ENCODE data around the gene ZDHHC14. TPM values are rescaled to one million over a fixed set of nuclear protein-coding genes. Genes with fewer than 3 reads are reported as not detected.

Gene ZDHHC14
- 20.8 TPM for total RNA-seq

GRCh38 chr6:157380779-157381561 is at the start of gene ZDHHC14:
Gene ZDHHC14, plus strand, starts transcription at chr6:157381190.

Small RNA genes lying within 50 kb of the gene (small RNA-seq; reads per million reads assigned to genes)
- not detected for gene MIR3692

Other genes with a start within 250 kb of the ZDHHC14 start
- gene TMEM242, start 57.7 kb upstream of the ZDHHC14 start, total RNA-seq = 15.2 TPM